ENCODE measurements around the gene CTRB1. TPM values are rescaled to one million over a fixed set of nuclear protein-coding genes. Genes with fewer than 3 reads are reported as not detected.
A peak's percentile ranks its signal among the peaks of the same experiment; 100 is the strongest.
"Not testable (repeated sequence)": the region's sequence is repeated elsewhere in the genome, so short reads cannot be mapped to it uniquely, and the experiment has no call there.

Gene CTRB1
- total RNA-seq, 2 experiments from 2014 or later, result not detected

GRCh38 chr16:75219088-75219487, 300 bp downstream of the CTRB1 start:
- no peak for TF ChIP-seq CTCF (IDR thresholded peaks at IDR 0.05)
- intact Hi-C loops (cut with micrococcal nuclease), result no loop called here
- H3K27ac Mint-ChIP-seq, result peak overlapping the region; percentile 64

GRCh38 chr16:75219838-75220237, 1.1 kb downstream of the CTRB1 start:
- H3K4me3 Mint-ChIP-seq, result peak overlapping the region; percentile 69
- no peaks in the 10 kb centered on the region for H3K9me3 Mint-ChIP-seq
- intact Hi-C loops (cut with micrococcal nuclease), result no loop called here
- no peaks in the 10 kb centered on the region for H3K27me3 Mint-ChIP-seq
- DNase-seq, result peak; percentile 53
- ATAC-seq, result peak; percentile 96
- no peak for TF ChIP-seq CTCF (IDR thresholded peaks at IDR 0.05)
- CTCF ChIA-PET, result interaction anchor here (0.7 to 6.4 kb wide), 6 partner anchors 14 to 426 kb away, joined by 3 to 62 read pairs (median 4); no protein-coding TSS in a partner anchor
- H3K27ac Mint-ChIP-seq, result peak overlapping the region; percentile 82
- POLR2A ChIA-PET, result interaction anchor here (1.4 kb wide), 1 partner anchor 163 kb away, joined by 4 read pairs; no protein-coding TSS in a partner anchor
- peaks cover 21% of the 10 kb centered on the region for H3K4me1 Mint-ChIP-seq (ENCODE audit: low read depth)
- no peaks in the 10 kb centered on the region for H3K36me3 Mint-ChIP-seq (ENCODE audit: low read depth)

More at GRCh38 chr16:75219088-75219487, 300 bp downstream of the CTRB1 start:
- no peaks in the 10 kb centered on the region for H3K36me3 Mint-ChIP-seq (ENCODE audit: low read depth)
- POLR2A ChIA-PET, result no interaction called here
- H3K27me3 Mint-ChIP-seq, result no peaks in the 10 kb centered on the region
- ATAC-seq (no peak), DNase-seq (no peak)
- no peaks in the 10 kb centered on the region for H3K9me3 Mint-ChIP-seq
- H3K4me1 Mint-ChIP-seq (ENCODE audit: low read depth), result peaks cover 21% of the 10 kb centered on the region
- CTCF ChIA-PET, result interaction anchor here (0.8 to 6.4 kb wide), 5 partner anchors 15 to 426 kb away, joined by 3 to 62 read pairs (median 5); no protein-coding TSS in a partner anchor
- H3K4me3 Mint-ChIP-seq, result no peak overlapping the region

GRCh38 chr16:75222271-75222783, 3.5 kb downstream of the CTRB1 start:
- no peaks in the 10 kb centered on the region for H3K9me3 Mint-ChIP-seq
- no peak for TF ChIP-seq CTCF (IDR thresholded peaks at IDR 0.05)
- H3K27ac Mint-ChIP-seq, result no peak overlapping the region
- ATAC-seq (no peak), DNase-seq (no peak)
- intact Hi-C loops (cut with micrococcal nuclease), result loop anchor here (1.0 kb wide), 1 partner anchor 19 kb away; no protein-coding TSS in a partner anchor
- H3K36me3 Mint-ChIP-seq (ENCODE audit: low read depth), result no peaks in the 10 kb centered on the region
- H3K27me3 Mint-ChIP-seq, result peaks cover under 1% of the 10 kb centered on the region
- H3K4me3 Mint-ChIP-seq, result no peak overlapping the region
- H3K4me1 Mint-ChIP-seq (ENCODE audit: low read depth), result peaks cover 21% of the 10 kb centered on the region
- POLR2A ChIA-PET, result no interaction called here
- CTCF ChIA-PET, result interaction anchor here (1.3 kb wide), 1 partner anchor 23 kb away, joined by 5 read pairs; no protein-coding TSS in a partner anchor

GRCh38 chr16:75223129-75223528, 4.3 kb downstream of the CTRB1 start:
- H3K27me3 Mint-ChIP-seq; DNase-seq; H3K27ac Mint-ChIP-seq; H3K36me3 Mint-ChIP-seq (ENCODE audit: low read depth); POLR2A ChIA-PET; intact Hi-C loops (cut with micrococcal nuclease); ATAC-seq; H3K4me3 Mint-ChIP-seq; H3K9me3 Mint-ChIP-seq: not testable (repeated sequence)
- CTCF ChIA-PET, result interaction anchor here (1.3 kb wide), 1 partner anchor 24 kb away, joined by 5 read pairs; no protein-coding TSS in a partner anchor
- H3K4me1 Mint-ChIP-seq (ENCODE audit: low read depth), result peaks cover 21% of the 10 kb centered on the region

- Mint-ChIP-seq H3K4me3 (no peak overlapping the region), H3K4me1 (ENCODE audit: low read depth) (peaks cover 12% of the 10 kb centered on the region), H3K36me3 (ENCODE audit: low read depth) (no peaks in the 10 kb centered on the region), H3K9me3 (no peaks in the 10 kb centered on the region), H3K27ac (no peak overlapping the region), H3K27me3 (peaks cover 2% of the 10 kb centered on the region)
- intact Hi-C loops (cut with micrococcal nuclease), result no loop called here
- TF ChIP-seq CTCF (IDR thresholded peaks at IDR 0.05), result no peak
- CTCF ChIA-PET, result no interaction called here
- DNase-seq (no peak), ATAC-seq (no peak)
- POLR2A ChIA-PET, result no interaction called here
Measured at GRCh38 chr16:75224306-75225082, 5.7 kb downstream of the CTRB1 start.
